NCI-H526 treated with DMSO at 0.1 percent for 48 hours (cell line): ENCODE results near the gene ADGRE2.
A peak's percentile ranks its signal among the peaks of the same experiment; 100 is the strongest.
"Not testable (repeated sequence)": the region's sequence is repeated elsewhere in the genome, so short reads cannot be mapped to it uniquely, and the experiment has no call there.

Experiments
- DNase-seq: peaks from one replicate; lab custom pipeline; 2025; lab: John Stamatoyannopoulos, UW

The ADGRE2 gene

GRCh38 chr19:14779151-14779550 lies 791 bp upstream of the ADGRE2 start:
- no peak for DNase-seq

- not testable (repeated sequence) for DNase-seq
Observed at GRCh38 chr19:14777645-14778044, 715 bp downstream of the ADGRE2 start.

- no peak for DNase-seq
Observed at GRCh38 chr19:14775869-14776586, 2.3 kb downstream of the ADGRE2 start.

- not testable (repeated sequence) for DNase-seq
Observed at GRCh38 chr19:14775326-14775725, 3.0 kb downstream of the ADGRE2 start.

GRCh38 chr19:14774373-14774772 lies 4.0 kb downstream of the ADGRE2 start:
- DNase-seq = no peak

GRCh38 chr19:14773722-14774121 lies 4.6 kb downstream of the ADGRE2 start:
- not testable (repeated sequence) for DNase-seq

- no peak for DNase-seq
Observed at GRCh38 chr19:14772995-14773394, 5.4 kb downstream of the ADGRE2 start.

GRCh38 chr19:14772467-14772866 lies 5.9 kb downstream of the ADGRE2 start:
- no peak for DNase-seq

- no peak for DNase-seq
Observed at GRCh38 chr19:14770944-14771839, 7.2 kb downstream of the ADGRE2 start.

- no peak for DNase-seq
Observed at GRCh38 chr19:14770136-14770535, 8.2 kb downstream of the ADGRE2 start.

- no peak for DNase-seq
Observed at GRCh38 chr19:14769201-14769600, 9.2 kb downstream of the ADGRE2 start.

- DNase-seq = no peak
Observed at GRCh38 chr19:14768001-14768400, 10.4 kb downstream of the ADGRE2 start.

GRCh38 chr19:14767466-14767971 lies 10.8 kb downstream of the ADGRE2 start:
- no peak for DNase-seq

- DNase-seq = not testable (repeated sequence)
Observed at GRCh38 chr19:14765841-14766240, 12.5 kb downstream of the ADGRE2 start.

GRCh38 chr19:14765403-14765802 lies 13.0 kb downstream of the ADGRE2 start:
- DNase-seq = not testable (repeated sequence)

GRCh38 chr19:14764401-14764800 lies 14.0 kb downstream of the ADGRE2 start:
- DNase-seq = no peak

GRCh38 chr19:14763497-14764145 lies 14.7 kb downstream of the ADGRE2 start:
- DNase-seq = no peak

- no peak for DNase-seq
Observed at GRCh38 chr19:14762111-14762510, 16.2 kb downstream of the ADGRE2 start.

- DNase-seq = peak; percentile 3
Observed at GRCh38 chr19:14761607-14762006, 16.8 kb downstream of the ADGRE2 start.

GRCh38 chr19:14758816-14759215 lies 19.5 kb downstream of the ADGRE2 start:
- peak; percentile 55 for DNase-seq

- DNase-seq = no peak
Observed at GRCh38 chr19:14748601-14749000, 29.8 kb downstream of the ADGRE2 start.

GRCh38 chr19:14746886-14747285 lies 31.5 kb downstream of the ADGRE2 start:
- DNase-seq = no peak
